ENCODE results near the gene MTNR1A. TPM values are rescaled to one million over a fixed set of nuclear protein-coding genes. Genes with fewer than 3 reads are reported as not detected.

MTNR1A gene
- total and polyA plus RNA-seq, 5 donors from 2014 or later = not detected

DNA sequence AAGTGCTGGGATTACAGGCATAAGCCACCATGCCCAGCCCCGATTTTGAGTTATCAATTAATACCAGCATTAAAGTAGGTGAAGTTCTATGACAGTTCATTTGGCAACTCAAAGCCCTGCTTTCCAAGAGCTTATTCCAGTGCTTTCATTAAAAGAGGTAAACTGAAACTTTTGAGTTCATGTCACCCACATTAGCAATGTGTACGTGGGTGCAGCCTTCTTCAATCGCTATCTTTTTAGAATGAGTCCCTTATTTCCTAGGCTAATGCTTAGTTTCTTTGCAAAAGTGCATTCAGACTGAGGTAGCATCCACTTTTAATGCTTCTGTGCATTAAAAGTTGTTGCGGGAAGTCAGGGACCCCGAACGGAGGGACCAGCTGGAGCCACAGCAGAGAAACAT lies 26.1 kb upstream of the MTNR1A start:
- peaks cover 0 to 5% (median 2%) of the 10 kb centered on the region in 7 donors for H3K9me3 Mint-ChIP-seq
- H3K27ac Mint-ChIP-seq = no peak overlapping the region
- H3K36me3 Mint-ChIP-seq = no peaks in the 10 kb centered on the region
- Histone ChIP-seq H3K27me3 (ENCODE audit: control insufficient read depth, insufficient read depth, low read length) (no peaks in the 10 kb centered on the region), H3K27ac (ENCODE audit: insufficient read depth, low read length, poor library complexity, severe bottlenecking) (no peak overlapping the region), H3K4me1 (ENCODE audit: control insufficient read depth, insufficient read depth, low read length, poor library complexity, severe bottlenecking) (no peaks in the 10 kb centered on the region), H3K9me3 (ENCODE audit: control insufficient read depth in 2 of 2, low read length in 2 of 2) (no peaks in the 10 kb centered on the region), H3K36me3 (ENCODE audit: control insufficient read depth, insufficient read depth, low read length) (no peaks in the 10 kb centered on the region), H3K4me3 (ENCODE audit: low read depth, low read length) (no peak overlapping the region)
- H3K4me1 Mint-ChIP-seq = no peaks in the 10 kb centered on the region
- DNase-seq (no peak), ATAC-seq (ENCODE audit: low read depth in 2 of 2) (no peak)
- H3K27me3 Mint-ChIP-seq = peaks cover 4% of the 10 kb centered on the region
- H3K4me3 Mint-ChIP-seq = no peak overlapping the region

DNA sequence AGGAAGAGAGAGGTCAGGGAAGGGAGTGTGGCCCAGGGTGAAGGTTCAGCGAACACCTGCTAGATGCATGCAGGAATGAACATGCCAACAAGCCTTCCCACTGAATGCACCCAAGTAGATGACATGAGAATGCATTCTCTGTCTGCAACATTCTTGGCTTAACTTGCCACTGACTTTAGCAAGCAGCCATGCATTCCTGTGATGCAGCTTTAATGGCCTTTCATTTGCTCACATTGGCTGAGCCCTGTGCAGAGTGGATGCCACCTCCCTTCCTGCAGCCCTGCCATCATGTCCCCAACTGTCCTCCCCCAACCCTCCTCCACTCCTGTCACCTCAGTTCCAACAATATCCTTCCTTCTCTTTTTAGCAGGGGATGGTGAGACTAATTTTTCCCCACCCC lies 25.3 kb upstream of the MTNR1A start:
- no peaks in the 10 kb centered on the region for H3K27me3 Mint-ChIP-seq
- no peaks in the 10 kb centered on the region for H3K36me3 Mint-ChIP-seq
- H3K4me1 Mint-ChIP-seq = no peaks in the 10 kb centered on the region
- H3K9me3 Mint-ChIP-seq = peaks cover 0 to 5% (median 2%) of the 10 kb centered on the region in 7 donors
- Histone ChIP-seq H3K27me3 (ENCODE audit: control insufficient read depth, insufficient read depth, low read length) (no peaks in the 10 kb centered on the region), H3K4me1 (ENCODE audit: control insufficient read depth, insufficient read depth, low read length, poor library complexity, severe bottlenecking) (no peaks in the 10 kb centered on the region), H3K9me3 (ENCODE audit: control insufficient read depth in 2 of 2, low read length in 2 of 2) (no peaks in the 10 kb centered on the region), H3K4me3 (ENCODE audit: low read depth, low read length) (no peak overlapping the region), H3K27ac (ENCODE audit: insufficient read depth, low read length, poor library complexity, severe bottlenecking) (no peak overlapping the region), H3K36me3 (ENCODE audit: control insufficient read depth, insufficient read depth, low read length) (no peaks in the 10 kb centered on the region)
- ATAC-seq (ENCODE audit: low read depth in 2 of 2) (no peak), DNase-seq (no peak)
- H3K27ac Mint-ChIP-seq = no peak overlapping the region
- H3K4me3 Mint-ChIP-seq = no peak overlapping the region

DNA sequence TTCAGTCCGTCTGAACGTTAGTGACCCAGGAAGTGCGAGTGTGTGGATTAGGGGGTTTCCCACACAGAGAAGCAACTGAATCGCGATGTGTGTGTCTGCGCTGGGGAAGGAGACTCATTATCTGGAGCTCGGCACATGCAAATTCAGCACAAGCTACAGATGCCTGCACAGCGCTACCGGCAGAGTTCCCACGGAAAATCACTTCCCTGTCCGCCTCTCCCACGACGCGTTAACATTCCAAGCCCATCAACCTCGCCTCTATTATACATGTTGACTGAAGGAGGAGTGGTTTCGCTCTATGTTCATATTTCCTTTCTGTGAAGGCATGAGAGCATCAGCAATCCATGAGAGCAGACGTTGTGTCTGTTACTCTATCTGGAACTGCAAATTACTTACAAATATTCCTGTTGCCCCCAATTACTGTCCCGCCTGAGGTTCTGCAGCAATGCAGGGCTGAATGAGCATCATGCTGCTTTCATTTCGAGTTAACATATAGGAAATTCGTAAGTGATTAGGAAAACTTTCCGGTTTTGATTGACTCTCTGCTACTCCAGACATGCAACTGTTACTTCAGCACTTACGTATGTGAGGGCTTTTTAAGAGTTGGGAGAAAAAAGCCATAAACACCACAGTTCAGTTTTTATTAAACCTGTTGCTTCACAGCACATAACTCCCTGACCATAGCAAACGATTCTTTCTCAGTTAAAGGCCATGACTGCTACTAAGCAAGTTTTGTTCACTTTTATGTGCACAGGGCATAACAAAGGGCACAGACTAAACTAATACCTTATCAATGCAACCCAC lies 15.0 kb upstream of the MTNR1A start:
- no peaks in the 10 kb centered on the region for H3K36me3 ChIP-seq (ENCODE audit: control insufficient read depth, insufficient read depth, low read length)
- peaks cover 0 to 4% (median 0%) of the 10 kb centered on the region in 7 donors for H3K9me3 Mint-ChIP-seq

DNA sequence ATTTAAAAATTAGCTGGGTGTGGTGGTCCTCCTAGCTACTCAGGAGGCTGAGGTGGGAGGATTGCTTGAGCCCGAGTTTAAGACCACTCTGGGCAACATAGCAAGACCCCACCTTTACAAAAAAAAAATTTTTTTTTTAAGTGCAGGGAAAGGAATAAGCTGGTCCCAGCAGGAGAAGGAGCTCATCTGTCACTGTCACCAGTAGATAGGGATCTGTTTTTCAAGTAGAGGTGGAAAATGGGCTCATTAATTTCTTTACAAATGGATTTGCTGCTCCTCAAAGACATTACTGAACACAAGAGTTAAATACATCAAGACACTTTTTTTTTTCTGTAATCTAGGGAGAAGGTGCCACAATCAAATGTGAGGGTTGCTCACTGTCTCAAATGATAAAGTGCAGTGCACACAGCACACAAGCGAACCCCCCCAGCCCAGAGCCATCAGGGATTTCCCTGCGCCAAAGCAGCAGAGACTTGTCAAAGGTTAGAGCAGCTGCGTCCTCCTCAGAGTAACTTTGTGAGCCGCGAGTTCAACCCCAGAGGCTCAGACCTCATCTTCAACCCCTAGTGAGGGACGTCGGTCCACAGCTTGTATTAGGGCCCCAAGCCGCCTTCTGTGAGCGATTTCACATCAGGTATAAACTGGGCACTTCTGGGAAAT lies 14.3 kb upstream of the MTNR1A start:
- Histone ChIP-seq H3K27me3 (ENCODE audit: control insufficient read depth, insufficient read depth, low read length) (no peaks in the 10 kb centered on the region), H3K27ac (ENCODE audit: insufficient read depth, low read length, poor library complexity, severe bottlenecking) (no peak overlapping the region), H3K36me3 (ENCODE audit: control insufficient read depth, insufficient read depth, low read length) (no peaks in the 10 kb centered on the region), H3K4me3 (ENCODE audit: low read depth, low read length) (no peak overlapping the region), H3K9me3 (ENCODE audit: control insufficient read depth in 2 of 2, low read length in 2 of 2) (no peaks in the 10 kb centered on the region), H3K4me1 (ENCODE audit: control insufficient read depth, insufficient read depth, low read length, poor library complexity, severe bottlenecking) (no peaks in the 10 kb centered on the region)
- Mint-ChIP-seq H3K36me3 (no peaks in the 10 kb centered on the region), H3K4me3 (no peak overlapping the region), H3K27ac (no peak overlapping the region), H3K27me3 (no peaks in the 10 kb centered on the region), H3K4me1 (no peaks in the 10 kb centered on the region), H3K9me3 (peaks cover 0 to 4% (median 0%) of the 10 kb centered on the region in 7 donors)
- no peak for ATAC-seq (ENCODE audit: low read depth in 2 of 2)
- DNase-seq = no peak

More for the DNA sequence above, 15.0 kb upstream of the MTNR1A start:
- H3K9me3 ChIP-seq (ENCODE audit: control insufficient read depth in 2 of 2, low read length in 2 of 2) = no peaks in the 10 kb centered on the region
- no peaks in the 10 kb centered on the region for H3K4me1 Mint-ChIP-seq
- ATAC-seq (ENCODE audit: low read depth in 2 of 2) (no peak), DNase-seq (no peak)
- peaks cover 7% of the 10 kb centered on the region for H3K27me3 Mint-ChIP-seq
- no peaks in the 10 kb centered on the region for H3K4me1 ChIP-seq (ENCODE audit: control insufficient read depth, insufficient read depth, low read length, poor library complexity, severe bottlenecking)
- no peaks in the 10 kb centered on the region for H3K36me3 Mint-ChIP-seq
- H3K27me3 ChIP-seq (ENCODE audit: control insufficient read depth, insufficient read depth, low read length) = no peaks in the 10 kb centered on the region
- no peak overlapping the region for H3K27ac Mint-ChIP-seq
- no peak overlapping the region for H3K27ac ChIP-seq (ENCODE audit: insufficient read depth, low read length, poor library complexity, severe bottlenecking)
- no peak overlapping the region for H3K4me3 Mint-ChIP-seq
- H3K4me3 ChIP-seq (ENCODE audit: low read depth, low read length) = no peak overlapping the region

DNA sequence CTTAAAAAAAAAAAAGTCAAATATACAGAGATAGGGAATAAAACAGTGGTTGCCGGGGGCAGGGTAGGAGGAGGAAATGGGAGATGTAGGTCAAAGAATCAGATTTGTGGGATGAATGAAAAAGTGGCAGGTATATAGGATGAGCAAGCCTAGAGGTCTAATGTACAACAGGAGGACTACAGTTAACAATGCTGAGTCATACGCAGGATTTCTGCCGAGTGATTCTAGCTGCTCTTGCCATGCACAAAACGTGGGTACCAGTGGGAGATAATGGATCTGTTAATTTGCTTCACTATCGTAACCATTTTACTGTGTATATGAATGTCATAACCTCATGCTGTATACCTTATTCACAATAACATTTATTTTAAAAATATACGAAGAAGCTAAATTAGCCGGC lies 10.7 kb upstream of the MTNR1A start:
- H3K27ac Mint-ChIP-seq = no peak overlapping the region
- ATAC-seq (ENCODE audit: low read depth in 2 of 2) = no peak
- no peak overlapping the region for H3K4me3 ChIP-seq (ENCODE audit: low read depth, low read length)

DNA sequence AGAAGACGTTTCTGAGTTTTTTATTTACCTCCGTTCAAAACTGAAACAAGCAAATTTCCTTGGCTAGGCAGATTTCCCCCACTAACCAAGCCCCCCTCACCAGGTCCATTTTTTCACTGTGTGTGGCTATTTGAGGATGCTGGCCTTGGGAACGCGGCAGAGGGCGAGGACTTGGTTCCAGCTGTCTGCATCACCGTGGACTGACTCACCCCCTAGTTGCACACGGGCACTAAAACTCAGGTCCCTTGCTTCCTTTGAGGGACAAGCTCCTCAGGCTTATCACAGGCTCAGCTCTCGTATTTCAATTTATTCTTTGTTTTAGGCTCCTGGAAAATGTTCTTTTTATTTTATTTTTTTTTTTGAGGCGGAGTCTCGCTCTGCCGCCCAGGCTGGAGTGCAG lies 8.4 kb upstream of the MTNR1A start:
- DNase-seq (no peak), ATAC-seq (ENCODE audit: low read depth in 2 of 2) (no peak)
- H3K36me3 Mint-ChIP-seq = no peaks in the 10 kb centered on the region
- Histone ChIP-seq H3K9me3 (ENCODE audit: control insufficient read depth in 2 of 2, low read length in 2 of 2) (no peaks in the 10 kb centered on the region), H3K4me1 (ENCODE audit: control insufficient read depth, insufficient read depth, low read length, poor library complexity, severe bottlenecking) (no peaks in the 10 kb centered on the region), H3K27me3 (ENCODE audit: control insufficient read depth, insufficient read depth, low read length) (no peaks in the 10 kb centered on the region), H3K27ac (ENCODE audit: insufficient read depth, low read length, poor library complexity, severe bottlenecking) (no peak overlapping the region), H3K36me3 (ENCODE audit: control insufficient read depth, insufficient read depth, low read length) (no peaks in the 10 kb centered on the region), H3K4me3 (ENCODE audit: low read depth, low read length) (no peak overlapping the region)
- peaks cover 0 to 7% (median 2%) of the 10 kb centered on the region in 7 donors for H3K9me3 Mint-ChIP-seq
- no peak overlapping the region for H3K27ac Mint-ChIP-seq
- no peak overlapping the region for H3K4me3 Mint-ChIP-seq
- H3K27me3 Mint-ChIP-seq = peaks cover 5% of the 10 kb centered on the region
- H3K4me1 Mint-ChIP-seq = no peaks in the 10 kb centered on the region

More for the DNA sequence above, 10.7 kb upstream of the MTNR1A start:
- no peak for DNase-seq
- no peak overlapping the region for H3K27ac ChIP-seq (ENCODE audit: insufficient read depth, low read length, poor library complexity, severe bottlenecking)
- no peaks in the 10 kb centered on the region for H3K27me3 ChIP-seq (ENCODE audit: control insufficient read depth, insufficient read depth, low read length)
- H3K4me3 Mint-ChIP-seq = no peak overlapping the region
- H3K27me3 Mint-ChIP-seq = peaks cover 5% of the 10 kb centered on the region
- H3K4me1 ChIP-seq (ENCODE audit: control insufficient read depth, insufficient read depth, low read length, poor library complexity, severe bottlenecking) = no peaks in the 10 kb centered on the region
- H3K4me1 Mint-ChIP-seq = no peaks in the 10 kb centered on the region
- peaks cover 0 to 5% (median 1%) of the 10 kb centered on the region in 7 donors for H3K9me3 Mint-ChIP-seq
- H3K36me3 Mint-ChIP-seq = no peaks in the 10 kb centered on the region
- H3K9me3 ChIP-seq (ENCODE audit: control insufficient read depth in 2 of 2, low read length in 2 of 2) = no peaks in the 10 kb centered on the region
- H3K36me3 ChIP-seq (ENCODE audit: control insufficient read depth, insufficient read depth, low read length) = no peaks in the 10 kb centered on the region

DNA sequence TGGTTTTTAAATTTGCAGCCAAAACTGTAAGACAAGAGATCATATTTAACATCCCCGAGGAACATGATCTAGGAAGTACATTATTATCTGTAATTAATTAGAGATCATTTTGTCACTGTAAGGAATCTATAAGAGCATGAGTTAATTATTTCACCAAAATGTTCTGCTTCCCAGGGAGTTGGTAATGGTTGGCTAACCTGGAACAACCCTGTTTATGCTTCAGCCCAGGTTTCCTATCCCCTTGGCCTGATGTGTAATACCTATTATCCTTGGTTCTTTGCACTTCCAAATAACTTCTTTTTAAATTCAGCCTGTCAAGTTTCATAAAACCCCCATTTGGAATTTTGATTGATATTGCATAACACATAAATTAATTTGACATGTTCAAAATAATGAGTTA lies 6.4 kb upstream of the MTNR1A start:
- Mint-ChIP-seq H3K36me3 (no peaks in the 10 kb centered on the region), H3K27me3 (peaks cover 5% of the 10 kb centered on the region), H3K27ac (no peak overlapping the region), H3K9me3 (peaks cover 0 to 6% (median 2%) of the 10 kb centered on the region in 7 donors), H3K4me1 (no peaks in the 10 kb centered on the region), H3K4me3 (no peak overlapping the region)
- no peaks in the 10 kb centered on the region for H3K4me1 ChIP-seq (ENCODE audit: control insufficient read depth, insufficient read depth, low read length, poor library complexity, severe bottlenecking)
- DNase-seq = no peak
- H3K9me3 ChIP-seq (ENCODE audit: control insufficient read depth in 2 of 2, low read length in 2 of 2) = no peaks in the 10 kb centered on the region
- H3K27ac ChIP-seq (ENCODE audit: insufficient read depth, low read length, poor library complexity, severe bottlenecking) = no peak overlapping the region
- no peaks in the 10 kb centered on the region for H3K27me3 ChIP-seq (ENCODE audit: control insufficient read depth, insufficient read depth, low read length)
- no peak overlapping the region for H3K4me3 ChIP-seq (ENCODE audit: low read depth, low read length)
- ATAC-seq (ENCODE audit: low read depth in 2 of 2) = no peak
- H3K36me3 ChIP-seq (ENCODE audit: control insufficient read depth, insufficient read depth, low read length) = no peaks in the 10 kb centered on the region

DNA sequence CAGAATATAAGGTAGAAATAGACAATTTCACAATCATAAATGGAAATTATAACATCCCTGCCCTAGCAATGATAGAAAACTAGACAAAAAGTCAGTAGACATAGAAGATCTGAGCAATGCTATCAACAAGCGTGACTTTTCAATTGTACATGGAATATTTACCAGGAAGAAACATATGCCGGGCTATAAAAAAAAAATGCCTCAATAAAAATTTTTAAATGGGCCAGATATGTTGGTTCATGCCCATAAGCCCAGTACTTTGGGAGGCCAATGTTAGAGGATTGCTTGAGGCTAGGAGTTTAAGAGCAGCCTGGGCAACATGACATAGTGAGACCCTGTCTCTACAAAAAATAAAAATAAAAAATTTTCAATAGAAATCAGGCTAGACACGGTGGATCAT lies 5.3 kb upstream of the MTNR1A start:
- Histone ChIP-seq H3K36me3 (ENCODE audit: control insufficient read depth, insufficient read depth, low read length) (no peaks in the 10 kb centered on the region), H3K9me3 (ENCODE audit: control insufficient read depth in 2 of 2, low read length in 2 of 2) (no peaks in the 10 kb centered on the region), H3K27ac (ENCODE audit: insufficient read depth, low read length, poor library complexity, severe bottlenecking) (no peak overlapping the region), H3K27me3 (ENCODE audit: control insufficient read depth, insufficient read depth, low read length) (no peaks in the 10 kb centered on the region), H3K4me3 (ENCODE audit: low read depth, low read length) (no peak overlapping the region), H3K4me1 (ENCODE audit: control insufficient read depth, insufficient read depth, low read length, poor library complexity, severe bottlenecking) (no peaks in the 10 kb centered on the region)
- peaks cover 5% of the 10 kb centered on the region for H3K27me3 Mint-ChIP-seq
- H3K4me1 Mint-ChIP-seq = no peaks in the 10 kb centered on the region
- no peak overlapping the region for H3K4me3 Mint-ChIP-seq
- H3K27ac Mint-ChIP-seq = no peak overlapping the region
- peaks cover 0 to 6% (median 2%) of the 10 kb centered on the region in 7 donors for H3K9me3 Mint-ChIP-seq
- ATAC-seq (ENCODE audit: low read depth in 2 of 2) (no peak), DNase-seq (no peak)
- no peaks in the 10 kb centered on the region for H3K36me3 Mint-ChIP-seq
